H1 (cell line): ENCODE data around the gene MRPL41. TPM values are rescaled to one million over a fixed set of nuclear protein-coding genes. Genes with fewer than 3 reads are reported as not detected.
"Not testable (repeated sequence)": the region's sequence is repeated elsewhere in the genome, so short reads cannot be mapped to it uniquely, and the experiment has no call there.

ENCODE experiments used
- CTCF ChIA-PET: fragments of 300-600 bp; sonication (Branson Sonifier 250); formaldehyde crosslinking; loops from one replicate; lab custom pipeline; 2021; ENCODE audit not compliant: partially characterized antibody; lab: Charles Lee
- POLR2A ChIA-PET: fragments of 300-600 bp; sonication (Branson Sonifier 250); formaldehyde crosslinking; loops from one replicate; lab custom pipeline; 2021; ENCODE audit warnings: inconsistent platforms; ENCODE audit not compliant: partially characterized antibody; lab: Charles Lee
- DNase-seq, 2 experiments: peaks; one replicate each; pipeline versions ENCODE4 v3.0.0 to v3.0.0-alpha.2; 2010 to 2022; ENCODE audit warnings: low spot score in 2 of 2, low read depth in 1 of 2, mixed read lengths in 1 of 2
- FAIRE-seq: peaks from 2 replicates; lab custom pipeline; 2011; peaks lifted over from hg19 to GRCh38; lab: Jason Lieb, UNC
- H2AFZ ChIP-seq: 2 replicates; pipeline ENCODE4 v1.8.1; 2012; ENCODE audit warnings: low read length, inconsistent platforms
- H2AK5ac ChIP-seq: 2 replicates; pipeline ENCODE4 v1.6.1; 2013; ENCODE audit warnings: low read depth, low read length
- H2BK120ac ChIP-seq: replicated peaks from 2 replicates; pipeline ENCODE3; 2013; ENCODE audit warnings: low read depth, low read length, inconsistent platforms
- H2BK12ac ChIP-seq: 2 replicates; pipeline ENCODE4 v1.6.1; 2013; ENCODE audit warnings: low read depth, low read length
- H2BK15ac ChIP-seq: 2 replicates; pipeline ENCODE4 v1.6.1; 2013; ENCODE audit warnings: low read length
- H2BK20ac ChIP-seq: 2 replicates; pipeline ENCODE4 v1.6.1; 2013; ENCODE audit warnings: low read length
- H2BK5ac ChIP-seq: 2 replicates; pipeline ENCODE4 v1.6.1; 2013; ENCODE audit warnings: low read depth, low read length
- H3K14ac ChIP-seq: 2 replicates; pipeline ENCODE4 v1.6.1; 2013; ENCODE audit warnings: inconsistent platforms; ENCODE audit not compliant: insufficient read length
- H3K18ac ChIP-seq: 2 replicates; pipeline ENCODE4 v1.6.1; 2013; ENCODE audit warnings: low read length; ENCODE audit errors: extremely low read depth
- H3K23ac ChIP-seq: 2 replicates; pipeline ENCODE4 v1.6.1; 2013; ENCODE audit warnings: inconsistent platforms; ENCODE audit not compliant: insufficient read length
- H3K23me2 ChIP-seq: 2 replicates; pipeline ENCODE4 v1.6.1; 2013; ENCODE audit warnings: low read depth, low read length
- H3K27ac ChIP-seq: 2 replicates; pipeline ENCODE4 v1.6.1; 2011; ENCODE audit warnings: low read depth, low read length, inconsistent platforms
- H3K27me3 ChIP-seq, 4 experiments: replicated peaks in 1 of 4; 1 replicate in 1 of 4; 2 replicates in 3 of 4; pipeline versions ENCODE4 v1.6.1 to v1.8.1; 2011 to 2013; ENCODE audit warnings: low read length in 3 of 4, mild to moderate bottlenecking in 3 of 4, inconsistent platforms in 2 of 4, mixed read lengths in 2 of 4, moderate library complexity in 1 of 4; ENCODE audit not compliant: control insufficient read depth in 3 of 4, insufficient read depth in 3 of 4; ENCODE audit errors: extremely low read depth in 1 of 4
- H3K36me3 ChIP-seq, 4 experiments: 2 replicates each; pipeline versions ENCODE4 v1.6.1 to v1.8.1; 2011 to 2013; ENCODE audit warnings: mild to moderate bottlenecking in 4 of 4, low read length in 3 of 4, moderate library complexity in 2 of 4, control low read depth in 1 of 4, inconsistent platforms in 1 of 4; ENCODE audit not compliant: insufficient read depth in 4 of 4, control insufficient read depth in 2 of 4
- H3K4ac ChIP-seq: replicated peaks from 2 replicates; pipeline ENCODE3; 2013; ENCODE audit warnings: low read length, low read depth, mixed read lengths, inconsistent platforms; ENCODE audit not compliant: insufficient read length
- H3K4me1 ChIP-seq, 4 experiments: replicated peaks in 1 of 4; 1 replicate in 1 of 4; 2 replicates in 3 of 4; pipeline versions ENCODE4 v1.6.1 to v1.8.1; 2011 to 2013; ENCODE audit warnings: low read length in 3 of 4, inconsistent platforms in 2 of 4, mixed read lengths in 1 of 4; ENCODE audit not compliant: insufficient read depth in 4 of 4, control insufficient read depth in 3 of 4
- H3K4me2 ChIP-seq, 2 experiments: 2 replicates each; pipeline versions ENCODE4 v1.6.1 to v1.8.1; 2011 to 2013; ENCODE audit warnings: low read depth in 2 of 2, low read length in 2 of 2, control low read depth in 1 of 2, inconsistent platforms in 1 of 2, mild to moderate bottlenecking in 1 of 2; ENCODE audit not compliant: insufficient read depth in 1 of 2
- H3K4me3 ChIP-seq, 4 experiments: fragments of 200-600, 300-600 bp in 1 of 4; sonication (generic), shearing (Covaris generic), sonication (Bioruptor Twin) in 1 of 4; 2 replicates each; pipeline versions ENCODE4 v1.5.1 to v1.8.1; 2011 to 2016; ENCODE audit warnings: low read length in 4 of 4, low read depth in 3 of 4, control low read depth in 2 of 4, inconsistent platforms in 2 of 4, mild to moderate bottlenecking in 2 of 4, mixed read lengths in 1 of 4, moderate library complexity in 1 of 4; ENCODE audit not compliant: insufficient read depth in 2 of 4; ENCODE audit errors: extremely low read depth in 1 of 4
- H3K56ac ChIP-seq: replicated peaks from 2 replicates; pipeline ENCODE3; 2013; ENCODE audit warnings: low read depth, mild to moderate bottlenecking, mixed read lengths, low read length, inconsistent platforms; ENCODE audit not compliant: insufficient read length
- H3K79me1 ChIP-seq: 2 replicates; pipeline ENCODE4 v1.6.1; 2013; ENCODE audit warnings: low read depth, low read length, control low read depth
- H3K79me2 ChIP-seq, 2 experiments: 2 replicates each; pipeline versions ENCODE4 v1.6.1 to v1.8.1; 2012 to 2013; ENCODE audit warnings: low read length in 2 of 2, mild to moderate bottlenecking in 2 of 2, inconsistent platforms in 1 of 2; ENCODE audit not compliant: insufficient read depth in 2 of 2, control insufficient read depth in 1 of 2
- H3K9ac ChIP-seq, 4 experiments: replicated peaks in 1 of 4; 1 replicate in 1 of 4; 2 replicates in 3 of 4; pipeline versions ENCODE4 v1.6.1 to v1.8.1; 2011 to 2013; ENCODE audit warnings: low read depth in 3 of 4, low read length in 3 of 4, control low read depth in 2 of 4, mild to moderate bottlenecking in 2 of 4, moderate library complexity in 2 of 4, inconsistent platforms in 1 of 4; ENCODE audit errors: extremely low read depth in 1 of 4
- H3K9me3 ChIP-seq, 2 experiments: 2 replicates each; pipeline versions ENCODE4 v1.6.1 to v1.8.1; 2012 to 2013; ENCODE audit warnings: mild to moderate bottlenecking in 2 of 2, moderate library complexity in 2 of 2, control low read depth in 1 of 2, inconsistent platforms in 1 of 2, low read depth in 1 of 2, low read length in 1 of 2, mixed read lengths in 1 of 2; ENCODE audit not compliant: insufficient read depth in 2 of 2
- H4K20me1 ChIP-seq, 2 experiments: replicated peaks in 1 of 2; 2 replicates each; pipeline versions ENCODE3 to v1.8.1; 2011 to 2013; ENCODE audit warnings: inconsistent platforms in 2 of 2, low read length in 2 of 2, mild to moderate bottlenecking in 1 of 2; ENCODE audit not compliant: insufficient read depth in 2 of 2, control insufficient read depth in 1 of 2
- H4K5ac ChIP-seq: 2 replicates; pipeline ENCODE4 v1.6.1; 2013; ENCODE audit warnings: low read length, low read depth, mixed read lengths, inconsistent platforms; ENCODE audit not compliant: insufficient read length
- H4K8ac ChIP-seq: 2 replicates; pipeline ENCODE4 v1.8.0; 2013; ENCODE audit warnings: mild to moderate bottlenecking, moderate library complexity, low read length, inconsistent platforms; ENCODE audit not compliant: insufficient read depth; ENCODE audit errors: extremely low read depth
- H4K91ac ChIP-seq: replicated peaks from 2 replicates; pipeline ENCODE3; 2013; ENCODE audit warnings: low read length, mixed read lengths, inconsistent platforms; ENCODE audit not compliant: insufficient read length
- WGBS, 2 experiments: shearing (Covaris generic) in 1 of 2; methylation state at CpG; one replicate each; pipeline versions ENCODE4 v1.1.6 to v1.1.7; 2013 to 2015; ENCODE audit warnings: low lambda C conversion rate in 2 of 2, mixed read lengths in 2 of 2, inconsistent platforms in 1 of 2, low coverage in 1 of 2, missing lambda C conversion rate in 1 of 2; ENCODE audit not compliant: insufficient replicate concordance in 2 of 2, insufficient coverage in 1 of 2, insufficient read length in 1 of 2; ENCODE audit errors: extremely low coverage in 1 of 2, missing lambda C conversion rate in 1 of 2; 5-methylcytosine and 5-hydroxymethylcytosine counted together
- polyA plus RNA-seq, 7 experiments: library from polyadenylated mRNA; depleted of rRNA in 3 of 7; stranded (reverse) in 5 of 7; unstranded in 2 of 7; fragments of >200 nt in 5 of 7; fragments of 200-250 nt in 2 of 7; gene quantifications; 1 replicate in 5 of 7; 2 replicates in 1 of 7; 4 replicates in 1 of 7; pipeline versions ENCODE4 v1.2.1 to v1.2.3, GENCODE V29; 2011 to 2013; ENCODE audit warnings: missing spikeins in 2 of 7, mixed read lengths in 2 of 7
- total RNA-seq: library from RNA; stranded (reverse); fragmentation: NEBNext Ultra II Directional; extraction: Animal tissue kit (Norgen Biotek cat#: 25700); gene quantifications from 2 replicates; pipeline ENCODE4 v1.2.1, GENCODE V29; 2021

The MRPL41 gene
- total and polyA plus RNA-seq, 2 of the 8 experiments (the other 6 are each of a cell fraction or from before 2014, with no cell fraction given), result 47.2 to 58.1 TPM

- H3K27me3 ChIP-seq, H2BK12ac ChIP-seq, H3K4me3 ChIP-seq, H3K4me2 ChIP-seq, POLR2A ChIA-PET, H2BK20ac ChIP-seq, H4K5ac ChIP-seq, H3K14ac ChIP-seq, H3K36me3 ChIP-seq, H3K79me1 ChIP-seq, H3K9me3 ChIP-seq, H4K91ac ChIP-seq, H2BK120ac ChIP-seq, FAIRE-seq, H2AFZ ChIP-seq, H3K9ac ChIP-seq, H3K79me2 ChIP-seq, H2BK5ac ChIP-seq, H3K56ac ChIP-seq, H4K20me1 ChIP-seq, H2AK5ac ChIP-seq, H2BK15ac ChIP-seq, H4K8ac ChIP-seq, H3K4me1 ChIP-seq, H3K4ac ChIP-seq, DNase-seq, H3K27ac ChIP-seq, H3K23ac ChIP-seq, H3K23me2 ChIP-seq, H3K18ac ChIP-seq: not testable (repeated sequence)
- 93% methylated on average over 15 of the region's 16 CpGs; no CpG with 5 or more reads in 1 of the 2 experiments for WGBS, 2 experiments
- CTCF ChIA-PET, result interaction anchor here (1.3 kb wide), 1 partner anchor 9 kb away, joined by 4 read pairs; no protein-coding TSS in a partner anchor
These were observed 15.0 kb upstream of the MRPL41 start for GRCh38 chr9:137536594-137537131.
